GM21390 (cell line): Measurements from ENCODE around the gene EPHB4.
"Not testable (repeated sequence)": the region's sequence is repeated elsewhere in the genome, so short reads cannot be mapped to it uniquely, and the experiment has no call there.

ENCODE experiments used
- ATAC-seq: cut with Tn5 transposase; IDR thresholded peaks from one replicate; pipeline ENCODE4 v1.9.1; 2021; ENCODE audit not compliant: unreplicated experiment

Gene EPHB4

DNA sequence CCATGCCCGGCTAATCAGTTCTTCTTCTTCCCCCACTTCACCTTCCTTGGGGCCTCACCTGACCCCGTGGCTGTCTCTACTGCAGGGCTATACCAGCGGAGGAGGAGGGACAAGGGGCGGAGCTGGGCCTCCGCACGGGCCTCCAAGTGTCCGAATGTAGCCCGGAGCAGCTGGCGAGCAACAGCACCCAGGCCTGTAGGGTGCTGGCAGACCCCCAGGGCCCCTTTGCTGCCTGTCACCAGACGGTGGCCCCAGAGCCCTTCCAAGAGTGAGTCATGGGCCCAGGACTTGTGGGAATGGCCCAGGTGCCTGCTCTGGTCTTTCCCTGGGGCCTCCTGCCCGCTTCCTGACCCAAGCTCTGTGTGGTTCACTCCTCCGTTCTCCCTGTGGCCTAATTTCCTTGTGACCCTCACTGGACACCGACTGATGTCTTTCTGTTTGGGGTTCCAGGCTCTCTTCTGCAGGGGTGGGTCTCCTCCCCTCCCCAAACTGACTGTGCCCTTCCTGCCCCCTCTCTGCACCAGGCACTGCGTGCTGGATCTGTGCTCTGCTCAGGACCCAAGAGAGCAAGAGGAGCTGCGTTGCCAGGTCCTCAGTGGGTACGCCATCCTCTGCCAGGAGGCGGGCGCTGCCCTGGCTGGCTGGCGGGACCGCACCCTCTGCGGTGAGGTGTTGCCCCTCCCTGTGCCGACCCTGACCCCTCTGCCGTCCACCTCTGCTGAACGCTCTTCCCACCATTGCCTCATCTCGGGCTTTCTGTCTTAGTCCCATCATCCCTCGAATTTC lies 35.2 kb downstream of the EPHB4 start:
- no peak for ATAC-seq

DNA sequence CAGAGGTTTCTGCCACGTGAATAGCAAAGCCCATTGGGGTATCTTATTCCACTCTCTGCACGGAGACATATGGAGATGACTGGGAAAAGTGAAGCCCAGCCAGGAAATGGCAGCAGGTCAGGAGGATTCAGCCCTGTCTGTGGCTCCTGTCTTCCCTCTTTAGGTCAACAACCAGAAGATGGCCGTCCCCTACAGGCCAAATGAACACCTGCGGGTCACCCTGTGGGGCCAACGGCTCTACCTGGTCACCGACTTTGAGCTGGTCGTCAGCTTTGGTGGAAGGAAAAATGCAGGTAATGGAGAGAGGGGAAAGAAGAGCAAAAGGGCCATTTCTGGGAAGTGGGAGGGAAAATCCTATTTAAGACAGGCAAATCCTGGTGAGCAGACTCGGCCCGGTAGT lies 38.3 kb downstream of the EPHB4 start:
- no peak for ATAC-seq

- no peak for ATAC-seq
Observed at GRCh38 chr7:100786323-100786722, 41.0 kb downstream of the EPHB4 start.

DNA sequence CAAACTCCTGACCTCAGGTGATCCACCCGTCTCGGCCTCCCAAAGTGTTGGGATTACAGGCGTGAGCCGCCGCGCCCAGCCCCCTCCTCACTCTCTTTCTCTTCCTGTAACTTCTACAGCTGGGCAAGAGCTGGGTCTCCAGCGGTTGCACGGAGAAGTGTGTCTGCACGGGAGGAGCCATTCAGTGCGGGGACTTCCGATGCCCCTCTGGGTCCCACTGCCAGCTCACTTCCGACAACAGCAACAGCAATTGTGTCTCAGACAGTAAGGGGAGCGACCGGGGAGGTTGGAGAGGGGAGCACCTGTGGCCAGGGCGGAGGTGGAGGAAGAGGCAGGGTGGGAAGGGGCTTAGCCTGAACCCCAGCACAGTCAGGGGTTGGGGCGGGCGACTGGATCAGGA lies 41.4 kb downstream of the EPHB4 start:
- no peak for ATAC-seq

DNA sequence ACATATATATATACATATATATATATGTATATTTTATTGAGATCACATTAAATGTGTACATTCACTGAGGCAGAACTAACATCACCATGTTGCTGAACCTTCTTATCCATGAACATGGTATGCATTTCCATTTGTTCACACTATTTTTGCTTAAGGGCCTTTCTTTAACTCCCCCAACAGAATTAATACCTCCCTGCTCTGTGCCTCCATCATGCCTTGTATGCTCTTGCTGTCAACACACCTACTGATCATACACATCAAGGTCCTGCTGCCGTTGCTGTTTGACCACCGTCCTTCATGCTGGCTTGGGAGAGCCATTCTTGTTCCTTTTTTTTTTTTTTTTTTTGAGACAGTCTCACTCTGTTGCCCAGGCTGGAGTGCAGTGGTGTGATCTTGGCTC lies 43.5 kb downstream of the EPHB4 start:
- no peak for ATAC-seq

DNA sequence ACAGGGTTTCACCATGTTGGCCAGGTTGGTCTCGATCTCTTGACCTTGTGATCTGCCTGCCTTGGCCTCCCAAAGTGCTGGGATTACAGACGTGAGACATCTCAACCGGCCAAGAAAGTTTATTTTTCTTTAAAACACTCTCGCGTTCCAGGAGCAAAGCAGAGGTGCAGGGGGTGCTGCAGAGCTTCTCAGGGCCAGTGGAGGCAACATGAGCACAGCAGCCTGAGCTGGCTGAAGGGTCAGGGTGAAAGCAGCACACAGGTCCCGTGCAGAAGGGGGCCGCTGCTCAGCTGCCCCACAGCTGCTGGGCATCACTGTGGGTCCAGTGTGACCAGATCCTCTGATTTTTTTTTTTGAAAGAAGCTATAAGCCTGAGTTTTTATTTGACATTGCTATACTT lies 46.1 kb downstream of the EPHB4 start:
- ATAC-seq, result no peak

GRCh38 chr7:100779359-100779758 lies 48.0 kb downstream of the EPHB4 start:
- ATAC-seq, result no peak

DNA sequence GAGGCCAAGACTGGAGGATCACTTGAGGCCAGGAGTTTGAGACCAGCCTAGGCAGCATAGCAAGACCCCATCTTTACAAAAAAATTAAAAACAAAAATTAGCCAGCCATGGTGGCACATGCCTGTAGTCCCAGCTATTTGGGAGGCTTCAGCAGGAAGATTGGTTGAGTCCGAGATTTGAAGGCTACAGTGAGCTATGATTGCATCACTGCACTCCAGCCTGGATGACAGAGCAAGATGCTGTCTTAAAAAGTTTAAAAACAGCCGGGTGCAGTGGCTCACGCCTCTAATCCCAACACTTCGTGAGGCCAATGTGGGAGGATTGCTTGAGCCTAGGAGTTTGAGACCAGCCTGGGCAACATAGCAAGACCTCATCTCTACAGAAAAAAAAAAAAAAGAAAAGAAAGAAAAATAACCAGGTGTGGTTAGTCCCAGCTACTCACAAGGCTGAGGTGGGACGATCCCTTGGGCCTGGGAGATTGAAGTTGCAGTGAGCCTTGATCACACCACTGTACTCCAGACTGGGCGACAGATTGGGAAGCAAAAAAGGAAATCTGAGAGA lies 49.2 kb downstream of the EPHB4 start:
- ATAC-seq, result no peak

DNA sequence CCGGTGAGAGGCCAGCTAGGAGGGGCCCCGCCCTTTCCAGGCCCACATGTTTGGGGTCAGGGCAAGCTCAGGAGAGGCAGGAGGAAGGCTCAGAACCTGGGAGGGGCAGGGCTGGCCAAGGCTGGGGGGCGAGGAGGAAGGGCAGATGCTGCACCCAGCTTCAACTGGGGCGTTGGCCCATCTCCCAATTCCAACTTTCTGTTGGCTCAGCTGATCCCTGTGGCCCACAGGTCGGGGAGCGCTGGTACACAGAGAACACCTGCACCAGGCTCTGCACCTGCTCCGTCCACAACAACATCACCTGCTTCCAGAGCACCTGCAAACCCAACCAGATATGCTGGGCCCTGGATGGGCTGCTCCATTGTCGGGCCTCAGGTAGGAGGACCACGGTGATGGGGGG lies 53.8 kb downstream of the EPHB4 start:
- no peak for ATAC-seq

- no peak for ATAC-seq
Observed at GRCh38 chr7:100768784-100769183, 58.5 kb downstream of the EPHB4 start.

DNA sequence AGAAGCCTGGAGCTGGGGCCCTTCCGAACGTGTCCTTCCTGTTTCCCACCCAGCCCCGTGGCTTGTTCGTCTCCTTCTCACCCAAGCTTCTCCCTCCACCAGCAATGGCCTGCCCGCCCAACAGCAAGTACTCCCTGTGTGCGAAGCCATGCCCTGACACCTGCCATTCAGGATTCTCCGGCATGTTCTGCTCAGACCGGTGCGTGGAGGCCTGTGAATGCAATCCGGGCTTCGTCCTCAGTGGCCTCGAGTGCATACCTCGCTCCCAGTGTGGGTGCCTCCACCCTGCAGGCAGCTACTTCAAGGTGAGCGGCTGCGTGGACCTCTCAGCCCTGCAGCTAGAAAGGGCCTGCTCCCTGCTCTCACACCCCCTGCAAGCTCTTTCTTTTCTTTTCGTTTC lies 62.1 kb downstream of the EPHB4 start:
- no peak for ATAC-seq

- ATAC-seq, result no peak
Observed at GRCh38 chr7:100764841-100765240, 62.5 kb downstream of the EPHB4 start.

GRCh38 chr7:100763556-100764140 lies 63.7 kb downstream of the EPHB4 start:
- ATAC-seq, result no peak

DNA sequence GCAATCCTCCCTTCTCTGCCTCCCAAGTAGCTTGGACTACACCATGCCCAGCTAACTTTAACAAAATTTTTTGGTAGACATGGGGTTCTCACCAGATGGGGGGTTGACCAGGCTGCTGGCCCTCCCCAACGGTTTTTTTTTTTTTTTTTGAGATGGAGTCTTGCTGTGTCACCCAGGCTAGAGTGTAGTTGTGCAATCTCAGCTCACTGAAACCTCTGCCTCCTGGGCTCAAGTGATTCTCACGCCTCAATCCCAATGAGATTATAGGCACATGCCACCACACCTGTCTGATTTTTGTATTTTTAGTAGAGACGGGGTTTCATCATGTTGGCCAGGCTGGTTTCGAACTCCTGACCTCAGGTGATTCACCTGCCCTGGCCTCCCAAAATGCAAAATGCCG lies 64.5 kb downstream of the EPHB4 start:
- ATAC-seq, result not testable (repeated sequence)

DNA sequence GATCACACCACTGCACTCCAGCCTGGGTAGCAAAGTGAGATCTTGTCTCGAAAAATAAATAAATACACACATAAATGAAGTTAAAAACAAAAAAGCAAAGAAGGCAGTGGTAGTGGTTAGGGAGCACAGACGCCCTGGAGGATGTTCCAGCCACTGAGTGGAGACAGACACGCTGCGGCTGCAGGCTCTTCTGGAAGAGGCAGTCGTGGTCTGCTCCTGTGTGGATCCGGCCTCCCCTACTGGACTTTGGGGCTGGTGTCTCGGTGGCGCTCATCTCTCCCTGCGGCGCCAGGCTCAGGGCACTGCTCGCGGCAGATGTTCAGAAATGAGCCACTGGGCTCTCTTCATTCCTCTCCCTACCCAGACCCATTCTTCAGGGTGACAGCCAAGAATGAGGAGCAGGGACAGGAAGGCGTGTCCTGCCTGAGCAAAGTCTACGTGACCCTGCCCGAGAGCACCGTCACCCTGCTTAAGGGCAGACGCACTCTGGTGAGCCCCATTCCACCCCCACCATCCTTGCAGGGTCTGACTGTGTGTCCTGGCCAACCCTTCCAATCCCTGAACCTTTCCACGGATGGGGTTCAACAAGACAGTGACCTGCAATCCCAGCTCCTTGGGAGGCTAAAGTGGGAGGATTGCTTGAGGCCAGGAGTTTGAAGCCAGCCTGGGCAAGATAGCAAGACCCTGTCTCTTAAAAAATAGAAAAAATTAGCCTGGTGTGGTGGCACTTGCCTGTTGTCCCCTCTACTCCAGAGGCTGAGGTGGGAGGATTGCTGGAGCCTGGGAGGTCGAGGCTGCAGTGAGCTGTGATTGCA lies 67.8 kb downstream of the EPHB4 start:
- no peak for ATAC-seq

- ATAC-seq, result no peak
Observed at GRCh38 chr7:100753750-100754149, 73.6 kb downstream of the EPHB4 start.

DNA sequence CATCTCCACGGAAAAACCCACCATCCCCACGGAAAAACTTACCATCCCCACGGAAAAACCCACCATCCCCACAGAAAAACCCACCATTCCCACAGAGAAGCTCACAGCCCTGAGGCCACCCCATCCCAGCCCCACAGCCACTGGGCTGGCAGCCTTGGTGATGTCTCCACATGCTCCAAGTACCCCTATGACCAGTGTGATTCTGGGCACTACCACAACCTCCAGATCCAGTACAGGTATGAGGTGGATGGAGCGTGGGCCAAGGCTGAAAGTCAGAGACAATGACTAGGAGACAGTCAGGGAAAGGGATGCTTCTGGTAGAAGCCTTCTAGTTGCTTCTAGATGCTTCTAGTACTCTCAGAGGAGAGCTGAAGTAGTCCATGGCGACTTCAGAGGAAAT lies 74.3 kb downstream of the EPHB4 start:
- no peak for ATAC-seq
